Adipocyte (in vitro differentiated cells): ENCODE data around the gene CAPRIN1.
"Not testable (repeated sequence)": the region's sequence is repeated elsewhere in the genome, so short reads cannot be mapped to it uniquely, and the experiment has no call there.

Experiments
- DNase-seq: peaks from one replicate; pipeline ENCODE4 v3.0.0-alpha.2; 2015; ENCODE audit warnings: low read depth
- H3K27me3 ChIP-seq: replicated peaks from 2 replicates; pipeline ENCODE4 v1.7.0; 2013; ENCODE audit warnings: mild to moderate bottlenecking, low read length, moderate library complexity; ENCODE audit not compliant: control insufficient read depth, insufficient read depth
- H3K36me3 ChIP-seq: 2 replicates; pipeline ENCODE4 v1.7.0; 2013; ENCODE audit warnings: low read length, mild to moderate bottlenecking, moderate library complexity; ENCODE audit not compliant: control insufficient read depth, insufficient read depth, severe bottlenecking
- H3K4me1 ChIP-seq: 2 replicates; pipeline ENCODE4 v1.7.0; 2013; ENCODE audit warnings: mild to moderate bottlenecking, low read length, moderate library complexity; ENCODE audit not compliant: control insufficient read depth, insufficient read depth
- H3K4me3 ChIP-seq: 2 replicates; pipeline ENCODE4 v1.7.0; 2013; ENCODE audit warnings: mild to moderate bottlenecking, low read length, moderate library complexity
- H3K9ac ChIP-seq: 2 replicates; pipeline ENCODE4 v1.7.0; 2013; ENCODE audit warnings: mild to moderate bottlenecking, low read length, moderate library complexity
- H3K9me3 ChIP-seq: 2 replicates; pipeline ENCODE4 v1.7.0; 2013; ENCODE audit warnings: mild to moderate bottlenecking, low read length, moderate library complexity; ENCODE audit not compliant: control insufficient read depth

Gene CAPRIN1

GRCh38 chr11:34052608-34053160, 1.2 kb downstream of the CAPRIN1 start:
- peak overlapping the region; percentile 99 for H3K9ac ChIP-seq
- H3K36me3 ChIP-seq, result peaks cover 16% of the 10 kb centered on the region
- DNase-seq, result peak; percentile 49
- peaks cover 50% of the 10 kb centered on the region for H3K4me1 ChIP-seq
- no peaks in the 10 kb centered on the region for H3K9me3 ChIP-seq
- peak overlapping the region; percentile 96 for H3K4me3 ChIP-seq
- no peaks in the 10 kb centered on the region for H3K27me3 ChIP-seq

GRCh38 chr11:34053161-34053686, 1.7 kb downstream of the CAPRIN1 start:
- H3K27me3 ChIP-seq, result no peaks in the 10 kb centered on the region
- H3K4me1 ChIP-seq, result peaks cover 50% of the 10 kb centered on the region
- peak; percentile 93 for DNase-seq
- H3K36me3 ChIP-seq, result peaks cover 16% of the 10 kb centered on the region
- H3K4me3 ChIP-seq, result peak overlapping the region; percentile 96
- no peaks in the 10 kb centered on the region for H3K9me3 ChIP-seq
- peak overlapping the region; percentile 99 for H3K9ac ChIP-seq

DNA sequence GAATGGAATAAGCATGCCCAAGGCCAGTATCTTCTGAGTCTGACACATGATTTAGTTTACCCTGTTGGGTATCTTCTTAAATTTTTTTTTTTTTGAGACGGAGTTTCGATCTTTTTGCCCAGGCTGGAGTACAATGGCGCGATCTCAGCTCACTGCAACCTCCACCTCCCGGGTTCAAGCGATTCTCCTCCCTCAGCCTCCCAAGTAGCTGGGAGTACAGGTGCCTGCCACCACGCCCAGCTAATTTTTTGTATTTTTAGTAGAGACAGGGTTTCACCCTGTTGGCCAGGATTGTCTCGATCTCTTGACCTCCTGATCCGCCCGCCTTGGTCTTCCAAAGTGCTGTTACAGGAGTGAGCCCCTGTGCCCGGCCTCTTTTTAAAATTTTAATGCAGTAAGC, 2.8 kb downstream of the CAPRIN1 start:
- Histone ChIP-seq H3K9ac (peak overlapping the region; percentile 99), H3K36me3 (peaks cover 26% of the 10 kb centered on the region), H3K4me1 (peaks cover 45% of the 10 kb centered on the region), H3K4me3 (peak overlapping the region; percentile 96)
- not testable (repeated sequence) for H3K9me3 ChIP-seq, H3K27me3 ChIP-seq, DNase-seq

DNA sequence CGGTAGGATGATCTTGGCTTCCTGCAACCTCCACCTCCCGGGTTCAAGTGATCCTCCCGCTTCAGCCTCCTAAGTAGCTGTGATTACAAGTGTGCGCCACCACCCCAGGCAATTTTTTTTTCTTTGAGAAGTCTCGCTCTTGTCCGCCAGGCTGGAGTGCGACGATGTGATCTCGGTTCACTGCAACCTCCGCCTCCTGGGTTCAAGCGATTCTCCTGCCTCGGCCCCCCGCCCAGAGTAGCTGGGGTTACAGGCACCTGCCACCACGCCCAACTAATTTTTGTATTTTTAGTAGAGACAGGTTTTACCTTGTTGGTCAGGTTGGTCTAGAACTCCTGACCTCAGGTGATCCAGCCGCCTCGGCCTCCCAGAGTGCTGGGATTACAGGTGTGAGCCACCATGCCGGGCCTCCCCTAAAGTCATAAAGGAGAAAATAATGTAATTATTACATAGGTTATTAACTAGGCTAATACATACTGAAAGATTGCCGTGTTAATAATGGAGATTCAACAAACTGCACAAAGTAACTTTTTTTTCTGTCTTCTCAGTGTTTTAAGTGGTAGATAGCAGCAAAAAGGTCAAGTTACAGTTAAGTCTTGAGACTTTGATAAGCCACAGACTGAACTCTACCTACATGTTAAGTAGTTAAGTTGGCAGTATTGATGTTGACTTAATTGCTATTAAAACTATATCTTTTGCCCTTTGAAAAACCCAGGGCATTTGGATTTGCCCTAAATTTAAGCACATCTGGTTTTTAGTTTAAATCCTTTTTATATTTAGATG, 3.9 kb downstream of the CAPRIN1 start:
- peak overlapping the region; percentile 38 for H3K9ac ChIP-seq
- DNase-seq, result no peak
- H3K4me3 ChIP-seq, result peak overlapping the region; percentile 96
- peaks cover 35% of the 10 kb centered on the region for H3K36me3 ChIP-seq
- no peaks in the 10 kb centered on the region for H3K27me3 ChIP-seq
- H3K9me3 ChIP-seq, result no peaks in the 10 kb centered on the region
- H3K4me1 ChIP-seq, result peaks cover 38% of the 10 kb centered on the region

- no peak for DNase-seq
- Histone ChIP-seq H3K27me3 (no peaks in the 10 kb centered on the region), H3K36me3 (peaks cover 44% of the 10 kb centered on the region), H3K4me3 (peak overlapping the region; percentile 66), H3K9me3 (no peaks in the 10 kb centered on the region), H3K4me1 (peaks cover 32% of the 10 kb centered on the region), H3K9ac (peak overlapping the region; percentile 41)
Measured at GRCh38 chr11:34056672-34057071, 5.1 kb downstream of the CAPRIN1 start.

DNA sequence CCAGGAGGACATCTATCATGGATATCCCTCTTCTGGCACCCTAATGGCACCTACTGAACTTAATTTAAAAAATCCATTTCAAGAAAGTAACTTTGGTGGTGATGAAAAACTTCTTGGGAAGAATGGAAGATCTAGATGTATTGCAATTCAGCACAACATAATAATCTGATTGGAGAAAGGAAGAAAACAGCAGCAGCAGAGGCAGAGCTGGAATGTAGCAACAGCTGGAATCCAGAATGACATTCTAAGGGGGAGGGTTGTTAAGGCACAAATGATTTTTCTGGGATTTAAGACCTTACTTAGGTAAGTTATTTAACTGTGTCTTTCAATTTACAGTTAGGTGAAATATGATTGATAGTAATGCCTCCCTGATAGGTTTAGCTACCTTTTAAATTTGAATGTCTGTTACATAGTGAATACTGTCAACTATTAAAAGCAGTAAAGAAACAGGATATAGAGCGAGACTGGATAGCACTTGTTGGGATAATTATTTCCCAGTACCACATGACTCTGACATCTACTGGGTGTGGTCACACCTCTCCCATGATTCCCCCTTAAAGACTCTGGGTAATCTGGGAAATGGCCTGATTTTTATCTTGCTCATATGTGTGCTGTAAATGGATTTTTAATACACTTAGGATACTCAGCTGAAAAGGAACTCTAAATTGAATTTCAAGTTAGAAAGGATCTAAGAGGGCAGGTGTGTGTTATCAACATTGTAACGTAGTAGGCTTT, 11.7 kb downstream of the CAPRIN1 start:
- Histone ChIP-seq H3K36me3 (peaks cover 50% of the 10 kb centered on the region), H3K9ac (no peak overlapping the region), H3K4me3 (no peak overlapping the region), H3K9me3 (no peaks in the 10 kb centered on the region), H3K4me1 (peaks cover 20% of the 10 kb centered on the region), H3K27me3 (no peaks in the 10 kb centered on the region)
- DNase-seq, result peak; percentile 55

DNA sequence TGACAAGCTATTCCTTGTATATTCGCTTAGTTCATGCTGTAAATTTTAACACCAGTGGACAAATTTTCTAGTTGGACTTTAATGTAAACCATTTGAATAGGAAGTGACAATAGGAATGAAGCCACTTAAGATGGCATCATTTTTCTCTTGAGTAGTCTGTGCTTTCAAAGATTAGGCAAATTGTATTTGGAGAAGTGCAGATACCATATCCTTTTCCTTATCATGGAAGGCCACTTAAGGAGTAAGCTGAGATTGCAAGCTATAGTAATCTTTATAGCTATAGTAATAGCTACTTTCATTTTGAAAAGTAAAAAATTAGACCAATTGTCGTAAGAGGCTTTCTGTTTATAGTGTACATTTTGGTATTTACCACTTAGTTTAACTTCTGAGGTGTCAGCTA, 12.8 kb downstream of the CAPRIN1 start:
- no peaks in the 10 kb centered on the region for H3K9me3 ChIP-seq
- H3K4me1 ChIP-seq, result peaks cover 27% of the 10 kb centered on the region
- DNase-seq, result no peak
- H3K27me3 ChIP-seq, result no peaks in the 10 kb centered on the region
- peaks cover 41% of the 10 kb centered on the region for H3K36me3 ChIP-seq
- no peak overlapping the region for H3K9ac ChIP-seq
- H3K4me3 ChIP-seq, result no peak overlapping the region

DNA sequence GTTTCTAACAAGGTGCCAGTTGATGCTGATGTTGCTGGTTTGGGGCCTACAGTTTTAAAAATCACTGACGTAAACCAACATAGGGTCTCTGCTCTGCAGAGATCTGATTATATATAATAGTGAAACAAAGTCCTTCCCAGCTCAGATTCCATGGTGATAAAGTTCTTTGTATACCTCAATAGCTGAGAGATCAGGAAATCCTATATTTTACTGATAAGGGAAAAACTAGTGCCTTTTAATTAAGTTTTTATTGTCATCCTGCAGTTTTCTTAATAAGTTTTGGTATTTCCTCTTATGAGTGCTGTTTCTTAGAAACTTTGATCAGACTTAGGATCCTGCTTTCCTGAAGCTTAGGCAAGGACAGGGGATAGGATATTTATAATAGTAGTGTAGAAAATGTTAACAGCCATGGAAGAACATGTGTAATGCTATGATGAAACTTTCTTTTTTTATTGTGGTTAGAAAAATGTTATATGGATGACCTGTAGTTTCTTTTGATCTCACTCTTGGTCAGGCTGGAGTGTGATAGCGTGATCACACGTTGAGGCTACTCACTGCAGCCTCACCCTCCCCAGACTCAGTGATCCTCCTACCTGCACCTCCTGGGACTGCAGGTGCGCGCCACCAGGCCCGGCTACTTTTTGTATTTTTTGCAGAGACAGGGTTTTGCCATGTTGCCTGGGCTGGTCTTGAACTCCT, 14.1 kb downstream of the CAPRIN1 start:
- H3K9me3 ChIP-seq, result no peaks in the 10 kb centered on the region
- H3K4me3 ChIP-seq, result no peak overlapping the region
- H3K9ac ChIP-seq, result no peak overlapping the region
- DNase-seq, result peak; percentile 30
- H3K27me3 ChIP-seq, result no peaks in the 10 kb centered on the region
- peaks cover 29% of the 10 kb centered on the region for H3K36me3 ChIP-seq
- H3K4me1 ChIP-seq, result peaks cover 39% of the 10 kb centered on the region

DNA sequence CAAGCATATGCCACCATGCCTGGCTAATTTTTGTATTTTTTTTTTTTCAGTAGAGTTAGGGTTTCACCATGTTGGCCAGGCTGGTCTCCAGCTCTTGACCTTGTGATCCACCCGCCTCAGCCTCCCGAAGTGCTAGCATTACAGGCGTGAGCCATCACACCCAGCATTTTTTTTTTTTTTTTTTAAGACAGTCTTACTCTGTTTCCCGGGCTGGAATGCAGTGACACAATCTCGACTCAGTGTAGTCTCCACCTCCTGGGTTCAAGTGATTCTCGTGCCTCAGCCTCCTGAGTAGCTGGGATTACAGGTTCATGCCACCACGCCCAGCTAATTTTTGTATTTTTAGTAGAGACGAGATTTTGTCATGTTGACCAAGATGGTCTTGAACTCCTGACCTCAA, 15.2 kb downstream of the CAPRIN1 start:
- H3K4me3 ChIP-seq, H3K27me3 ChIP-seq: not testable (repeated sequence)

DNA sequence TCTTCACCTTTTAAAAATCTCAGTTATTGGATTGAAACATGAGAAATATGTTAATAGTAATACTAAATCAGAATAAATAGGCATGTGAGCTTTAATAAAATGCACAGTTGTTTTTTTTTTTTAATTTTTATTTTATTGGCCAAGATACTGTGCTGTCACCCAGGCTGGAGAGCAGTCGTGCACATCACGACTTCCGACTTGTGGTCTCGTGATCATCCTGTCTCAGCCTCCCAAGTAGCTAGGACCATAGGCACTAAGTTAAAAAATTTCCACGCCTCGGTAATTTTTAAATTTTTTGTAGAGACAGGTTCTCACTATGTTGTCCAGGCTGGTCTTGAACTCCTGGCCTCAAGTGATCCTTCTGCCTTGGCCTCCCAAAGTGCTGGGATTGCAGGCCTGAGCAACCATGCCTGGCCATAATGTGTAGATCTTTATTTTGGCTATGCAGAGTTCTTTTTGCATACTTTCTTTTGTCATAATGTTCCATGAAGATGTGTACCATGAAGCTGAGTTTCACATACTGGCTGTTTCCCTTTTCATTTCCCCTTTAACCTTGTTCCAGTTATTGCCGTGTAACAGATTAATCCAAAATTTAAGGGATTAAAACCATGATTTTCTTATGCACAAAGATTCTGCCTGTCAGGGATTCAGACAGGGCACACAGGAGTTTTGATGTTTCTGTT, 16.0 kb downstream of the CAPRIN1 start:
- Histone ChIP-seq H3K9ac (no peak overlapping the region), H3K4me3 (no peak overlapping the region), H3K9me3 (no peaks in the 10 kb centered on the region), H3K36me3 (peaks cover 27% of the 10 kb centered on the region), H3K4me1 (peaks cover 41% of the 10 kb centered on the region), H3K27me3 (no peaks in the 10 kb centered on the region)
- DNase-seq, result no peak

More for the DNA sequence above, 15.2 kb downstream of the CAPRIN1 start:
- not testable (repeated sequence) for H3K9ac ChIP-seq, DNase-seq, H3K9me3 ChIP-seq
- Histone ChIP-seq H3K4me1 (peaks cover 39% of the 10 kb centered on the region), H3K36me3 (peaks cover 24% of the 10 kb centered on the region)
